Epithelial cell of proximal tubule (primary cell): ENCODE data around the gene NOL3. TPM values are rescaled to one million over a fixed set of nuclear protein-coding genes. Genes with fewer than 3 reads are reported as not detected.

ENCODE experiments used
- DNase-seq: peaks from one replicate; pipeline ENCODE4 v3.0.0-alpha.2; 2011; ENCODE audit warnings: low read depth
- H3K4me3 ChIP-seq: 2 replicates; pipeline ENCODE4 v1.5.1; 2011; ENCODE audit warnings: low read depth, mild to moderate bottlenecking, low read length
- total RNA-seq: library from RNA; depleted of rRNA; stranded (reverse); fragments of >200 nt; gene quantifications from 2 replicates; pipeline ENCODE4 v1.2.3, GENCODE V29; 2015
- TF ChIP-seq, protein P1 (sequence below): conservative IDR thresholded peaks from 2 replicates; pipeline ENCODE4 v1.5.1; 2012; ENCODE audit warnings: low read depth, mild to moderate bottlenecking, low read length

Gene NOL3
- total RNA-seq, 1 donor from 2014 or later = 39.4 TPM

GRCh38 chr16:67155295-67156142 is 14.8 kb upstream of the NOL3 start:
- H3K4me3 ChIP-seq = peak overlapping the region; percentile 30
- no peak for DNase-seq
- TF ChIP-seq, protein P1, sequence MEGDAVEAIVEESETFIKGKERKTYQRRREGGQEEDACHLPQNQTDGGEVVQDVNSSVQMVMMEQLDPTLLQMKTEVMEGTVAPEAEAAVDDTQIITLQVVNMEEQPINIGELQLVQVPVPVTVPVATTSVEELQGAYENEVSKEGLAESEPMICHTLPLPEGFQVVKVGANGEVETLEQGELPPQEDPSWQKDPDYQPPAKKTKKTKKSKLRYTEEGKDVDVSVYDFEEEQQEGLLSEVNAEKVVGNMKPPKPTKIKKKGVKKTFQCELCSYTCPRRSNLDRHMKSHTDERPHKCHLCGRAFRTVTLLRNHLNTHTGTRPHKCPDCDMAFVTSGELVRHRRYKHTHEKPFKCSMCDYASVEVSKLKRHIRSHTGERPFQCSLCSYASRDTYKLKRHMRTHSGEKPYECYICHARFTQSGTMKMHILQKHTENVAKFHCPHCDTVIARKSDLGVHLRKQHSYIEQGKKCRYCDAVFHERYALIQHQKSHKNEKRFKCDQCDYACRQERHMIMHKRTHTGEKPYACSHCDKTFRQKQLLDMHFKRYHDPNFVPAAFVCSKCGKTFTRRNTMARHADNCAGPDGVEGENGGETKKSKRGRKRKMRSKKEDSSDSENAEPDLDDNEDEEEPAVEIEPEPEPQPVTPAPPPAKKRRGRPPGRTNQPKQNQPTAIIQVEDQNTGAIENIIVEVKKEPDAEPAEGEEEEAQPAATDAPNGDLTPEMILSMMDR = peak; percentile 81

DNA sequence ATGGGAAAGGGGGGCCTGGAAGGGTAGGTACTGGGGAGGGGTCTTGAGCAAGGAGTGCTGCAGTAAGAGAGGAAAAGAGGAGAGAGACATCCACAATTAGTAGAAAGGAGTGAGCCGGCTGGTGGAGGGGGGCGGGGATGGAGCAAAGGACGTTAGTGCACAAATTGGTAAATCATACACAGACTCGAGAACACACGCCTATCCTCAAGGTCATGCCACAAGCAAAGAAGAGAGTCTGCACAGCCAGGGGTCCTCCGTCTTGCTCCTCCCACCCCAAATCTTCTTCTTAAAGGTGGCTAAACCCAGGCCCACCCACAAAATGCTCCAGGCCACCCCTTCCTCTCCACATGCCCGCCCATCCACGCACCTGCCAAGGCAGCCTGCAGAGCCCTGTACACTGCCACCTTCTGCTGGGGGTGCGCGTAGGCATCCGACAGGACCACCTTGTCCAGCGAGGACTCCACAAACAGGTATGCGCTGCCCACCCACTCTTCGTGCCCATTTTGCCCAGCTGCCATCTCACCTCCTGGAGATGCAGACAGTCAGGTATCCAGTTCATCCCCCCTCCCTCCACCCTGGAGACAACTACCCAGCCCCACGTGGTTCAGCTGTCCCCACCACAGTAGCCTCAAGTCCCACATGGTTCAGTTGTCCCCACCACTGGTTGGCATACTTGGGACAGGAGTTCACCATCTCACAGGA is 14.0 kb upstream of the NOL3 start:
- TF ChIP-seq, protein P1 = no peak
- no peak for DNase-seq
- no peak overlapping the region for H3K4me3 ChIP-seq

DNA sequence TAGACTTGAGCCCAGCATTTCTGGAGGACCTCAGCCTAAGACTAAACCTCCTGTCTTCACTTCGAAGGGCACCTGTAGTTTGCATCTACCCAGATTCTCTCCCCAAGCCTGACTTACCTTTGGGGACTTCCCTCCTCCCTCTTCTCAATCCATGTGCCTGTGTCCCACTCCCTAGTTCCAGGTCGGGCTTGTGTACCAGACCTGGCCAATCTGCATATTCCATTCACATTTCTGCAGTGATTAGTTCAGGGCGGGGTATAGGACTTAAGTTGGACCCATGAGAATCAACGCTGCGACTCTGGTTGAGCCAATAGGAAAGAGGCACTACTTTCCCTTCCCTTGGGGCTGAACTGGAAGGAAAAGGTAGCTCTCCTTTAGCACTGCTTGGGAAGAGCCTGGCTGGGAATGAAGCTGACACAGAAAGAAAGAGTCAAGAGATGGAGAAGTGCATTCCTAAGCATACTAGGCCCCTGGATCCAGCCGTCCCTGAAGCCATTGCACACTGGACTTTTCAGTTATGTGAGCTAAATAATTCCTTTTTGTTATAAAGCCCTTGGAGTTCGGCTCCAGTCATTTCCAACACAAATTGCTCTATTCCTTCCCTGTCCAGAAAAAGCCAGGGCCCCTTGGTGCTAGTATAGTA is 13.1 kb upstream of the NOL3 start:
- no peak for DNase-seq
- TF ChIP-seq, protein P1 = no peak
- no peak overlapping the region for H3K4me3 ChIP-seq

GRCh38 chr16:67157892-67158635 is 12.3 kb upstream of the NOL3 start:
- TF ChIP-seq, protein P1 = no peak
- H3K4me3 ChIP-seq = no peak overlapping the region
- no peak for DNase-seq

DNA sequence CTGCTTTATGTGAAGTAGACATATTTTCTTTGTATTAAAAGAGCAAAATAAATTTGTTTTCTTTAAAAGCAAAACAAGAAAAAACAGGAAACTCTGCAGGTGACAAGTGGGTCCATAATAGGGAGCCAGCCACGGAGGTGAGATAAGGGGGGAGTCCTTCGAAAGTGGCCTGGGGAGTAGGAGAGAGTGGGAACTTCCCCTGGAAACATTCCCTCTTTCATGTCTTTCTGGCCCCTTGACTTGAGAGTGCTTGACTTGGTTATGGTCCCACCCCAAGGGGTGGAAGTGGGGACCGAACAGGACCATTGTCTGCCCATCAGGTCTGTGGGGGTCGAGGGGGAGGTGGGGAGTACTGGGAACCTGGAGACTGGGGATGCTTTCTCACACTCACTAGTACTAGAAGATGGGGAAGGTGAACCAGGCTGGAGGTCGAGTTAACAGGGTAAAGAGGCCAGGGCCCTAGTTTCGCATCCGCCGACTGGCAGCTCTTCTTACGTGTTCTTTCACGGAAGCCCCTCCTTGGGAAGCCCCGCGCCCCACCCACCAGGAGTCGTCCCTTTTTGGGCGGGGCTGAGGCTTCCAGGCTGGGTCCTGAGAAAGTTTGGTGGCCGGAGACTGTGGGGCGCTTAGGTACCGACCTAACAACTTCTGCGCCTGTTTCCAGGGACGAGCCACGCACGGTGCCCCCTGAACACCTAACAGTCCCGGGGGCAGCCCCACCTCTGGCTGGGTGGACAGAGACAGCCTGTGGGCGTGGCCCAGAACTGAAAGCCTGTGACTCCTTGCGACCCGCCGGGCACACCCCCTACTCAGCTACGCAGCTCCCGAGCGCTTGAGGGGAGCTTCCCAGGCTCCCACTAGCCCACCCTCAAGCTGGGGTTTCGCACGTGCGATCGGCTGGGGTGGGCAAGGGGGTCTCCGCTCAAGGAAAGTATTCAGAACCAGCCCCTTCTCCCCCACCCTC is 11.4 kb upstream of the NOL3 start:
- no peak for DNase-seq
- peak overlapping the region; percentile 99 for H3K4me3 ChIP-seq
- TF ChIP-seq, protein P1 = no peak
